ENCODE results near the gene MEI4.

Gene MEI4

DNA sequence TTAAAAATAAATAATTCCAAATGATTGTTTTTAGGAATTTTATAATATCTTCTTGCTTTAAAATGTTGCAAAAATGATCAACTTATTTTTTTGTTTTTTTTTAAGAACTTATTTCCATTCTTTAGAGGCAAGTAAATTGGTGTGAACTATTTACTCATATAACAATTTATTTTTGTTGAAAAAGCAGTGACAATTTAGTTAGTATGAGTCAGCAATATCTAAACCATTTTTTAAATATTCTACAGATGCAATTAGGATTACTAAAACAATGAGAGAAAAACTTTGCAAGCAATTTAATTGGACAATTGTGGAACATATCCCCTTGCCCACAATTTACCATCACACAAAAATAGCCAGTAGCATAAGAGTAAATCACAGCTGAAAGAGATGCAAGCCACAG, 319.5 kb downstream of the MEI4 start:
- no peak overlapping the region for H3K4me3 ChIP-seq (ENCODE audit: low read depth, low read length)
- TF ChIP-seq, protein P1, sequence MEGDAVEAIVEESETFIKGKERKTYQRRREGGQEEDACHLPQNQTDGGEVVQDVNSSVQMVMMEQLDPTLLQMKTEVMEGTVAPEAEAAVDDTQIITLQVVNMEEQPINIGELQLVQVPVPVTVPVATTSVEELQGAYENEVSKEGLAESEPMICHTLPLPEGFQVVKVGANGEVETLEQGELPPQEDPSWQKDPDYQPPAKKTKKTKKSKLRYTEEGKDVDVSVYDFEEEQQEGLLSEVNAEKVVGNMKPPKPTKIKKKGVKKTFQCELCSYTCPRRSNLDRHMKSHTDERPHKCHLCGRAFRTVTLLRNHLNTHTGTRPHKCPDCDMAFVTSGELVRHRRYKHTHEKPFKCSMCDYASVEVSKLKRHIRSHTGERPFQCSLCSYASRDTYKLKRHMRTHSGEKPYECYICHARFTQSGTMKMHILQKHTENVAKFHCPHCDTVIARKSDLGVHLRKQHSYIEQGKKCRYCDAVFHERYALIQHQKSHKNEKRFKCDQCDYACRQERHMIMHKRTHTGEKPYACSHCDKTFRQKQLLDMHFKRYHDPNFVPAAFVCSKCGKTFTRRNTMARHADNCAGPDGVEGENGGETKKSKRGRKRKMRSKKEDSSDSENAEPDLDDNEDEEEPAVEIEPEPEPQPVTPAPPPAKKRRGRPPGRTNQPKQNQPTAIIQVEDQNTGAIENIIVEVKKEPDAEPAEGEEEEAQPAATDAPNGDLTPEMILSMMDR (IDR thresholded peaks at IDR 0.05; ENCODE audit: low read depth, low read length, missing control alignments), result no peak
- DNase-seq (ENCODE audit: low read depth), result no peak
